Right lobe of liver (tissue), 6 donors: ENCODE measurements around the gene TSPAN18. TPM values are rescaled to one million over a fixed set of nuclear protein-coding genes. Genes with fewer than 3 reads are reported as not detected.

Source experiments
- ATAC-seq, 4 donors: fragments of 200-7000 bp; cut with Tn5 transposase; one replicate each; pipeline ENCODE4 v1.9.1; 2020; ENCODE audit warnings: mild to moderate bottlenecking in 4 of 4, moderate library complexity in 4 of 4
- DNase-seq, 3 donors: peaks; one replicate each; pipeline ENCODE4 v3.0.0-alpha.2; 2020
- H3K27ac ChIP-seq, 3 donors: fragments of 200-600 bp; one replicate each; pipeline ENCODE4 v1.8.0; 2022
- H3K27me3 ChIP-seq, 2 donors: fragments of 200-600 bp; one replicate each; pipeline ENCODE4 v1.8.0; 2022
- H3K36me3 ChIP-seq, 4 donors: fragments of 200-600 bp; sonication (generic) in 1 of 4; one replicate each; pipeline versions ENCODE4 v1.5.1 to v1.8.0; 2017 to 2022; ENCODE audit warnings: control low read depth in 1 of 4
- H3K4me1 ChIP-seq, 4 donors: fragments of 200-600 bp; sonication (generic) in 1 of 4; one replicate each; pipeline versions ENCODE4 v1.5.1 to v1.8.0; 2017 to 2022; ENCODE audit warnings: control low read depth in 1 of 4
- H3K4me3 ChIP-seq, 3 donors: fragments of 200-600 bp; one replicate each; pipeline ENCODE4 v1.8.0; 2022
- H3K9me3 ChIP-seq, 4 donors: fragments of 200-600 bp; sonication (generic) in 1 of 4; one replicate each; pipeline versions ENCODE4 v1.5.1 to v1.8.0; 2017 to 2022; ENCODE audit warnings: control low read depth in 1 of 4
- CTCF ChIP-seq, 4 donors: fragments of 200-600 bp in 3 of 4; fragments of 450-650 bp in 1 of 4; IDR thresholded peaks; one replicate each; pipeline versions ENCODE4 v1.5.1 to v1.8.0; 2016 to 2022; ENCODE audit warnings: antibody characterized with exemption in 4 of 4, mild to moderate bottlenecking in 2 of 4
- POLR2A ChIP-seq: fragments of 450-650 bp; IDR thresholded peaks from one replicate; pipeline ENCODE4 v1.6.1; 2017; ENCODE audit warnings: antibody characterized with exemption, mild to moderate bottlenecking
- WGBS: methylation state at CpG from one replicate; pipeline ENCODE4 v1.1.6; 2018; ENCODE audit warnings: low coverage, low lambda C conversion rate; ENCODE audit not compliant: insufficient coverage; ENCODE audit errors: missing lambda C conversion rate; 5-methylcytosine and 5-hydroxymethylcytosine counted together
- intact Hi-C, 2 donors: fragments of 100-400 bp; cut with DNase I; formaldehyde crosslinking; loops; one replicate each; pipeline versions ENCODE4 v1.11.2 to v1.14.1; 2022
- total RNA-seq, 6 experiments: library from RNA; depleted of rRNA in 2 of 6; stranded (reverse); fragments of >200 nt in 2 of 6; fragmentation: NEBNext Ultra II Directional in 3 of 6; extraction: Animal tissue kit (Norgen Biotek cat#: 25700) in 3 of 6; gene quantifications; one replicate each; pipeline versions ENCODE4 v1.1.0 to v1.2.4, GENCODE V29; 2016 to 2023
- donor health status: DM: no; HTN: yes; CAD: no.
- donor health status: DM: no; HTN: no; CAD: no.
- donor health status: DM: no; HTN: no; CAD: no.
- donor health status: DM: no; HTN: yes; CAD: no.
- donor health status: DM: no; HTN: yes; CAD: no.

Gene TSPAN18
- total RNA-seq, 6 experiments from 2014 or later = 3.4 to 10.6 (median 5.3) TPM

- intact Hi-C loops = no loop called here
These were observed 153.7 kb downstream of the TSPAN18 start for GRCh38 chr11:44880511-44880910.

GRCh38 chr11:44880953-44881352 lies 154.2 kb downstream of the TSPAN18 start:
- ATAC-seq (no peak), DNase-seq (no peak)
- intact Hi-C loops = no loop called here
- no peaks in the 10 kb centered on the region for H3K36me3 ChIP-seq
- no peaks in the 10 kb centered on the region for H3K9me3 ChIP-seq
- no peak for TF ChIP-seq POLR2A
- TF ChIP-seq CTCF (IDR thresholded peaks at IDR 0.05) = no peak
- no peaks in the 10 kb centered on the region for H3K27me3 ChIP-seq
- WGBS = 65% methylated on average over 4 of the region's 4 CpGs
- no peaks in the 10 kb centered on the region for H3K4me1 ChIP-seq
- no peak overlapping the region for H3K4me3 ChIP-seq
- no peak overlapping the region for H3K27ac ChIP-seq

More at GRCh38 chr11:44880511-44880910, 153.7 kb downstream of the TSPAN18 start:
- DNase-seq (no peak), ATAC-seq (no peak)
- no peaks in the 10 kb centered on the region for H3K36me3 ChIP-seq
- H3K27me3 ChIP-seq = no peaks in the 10 kb centered on the region
- no peak overlapping the region for H3K4me3 ChIP-seq
- TF ChIP-seq CTCF (IDR thresholded peaks at IDR 0.05) (no peak), POLR2A (no peak)
- H3K9me3 ChIP-seq = no peaks in the 10 kb centered on the region
- H3K27ac ChIP-seq = no peak overlapping the region
- no peaks in the 10 kb centered on the region for H3K4me1 ChIP-seq
- 100% methylated on average over 2 of the region's 6 CpGs for WGBS

- no peak overlapping the region for H3K4me3 ChIP-seq
- no peaks in the 10 kb centered on the region for H3K9me3 ChIP-seq
- no peaks in the 10 kb centered on the region for H3K36me3 ChIP-seq
- 61% methylated on average over 6 of the region's 6 CpGs for WGBS
- no peaks in the 10 kb centered on the region for H3K4me1 ChIP-seq
- no peak for TF ChIP-seq POLR2A
- TF ChIP-seq CTCF (IDR thresholded peaks at IDR 0.05) = no peak
- ATAC-seq = no peak
- intact Hi-C loops = no loop called here
- H3K27me3 ChIP-seq = no peaks in the 10 kb centered on the region
- no peak overlapping the region for H3K27ac ChIP-seq
- DNase-seq = no peak
These were observed 156.5 kb downstream of the TSPAN18 start for GRCh38 chr11:44883277-44883676.

DNA sequence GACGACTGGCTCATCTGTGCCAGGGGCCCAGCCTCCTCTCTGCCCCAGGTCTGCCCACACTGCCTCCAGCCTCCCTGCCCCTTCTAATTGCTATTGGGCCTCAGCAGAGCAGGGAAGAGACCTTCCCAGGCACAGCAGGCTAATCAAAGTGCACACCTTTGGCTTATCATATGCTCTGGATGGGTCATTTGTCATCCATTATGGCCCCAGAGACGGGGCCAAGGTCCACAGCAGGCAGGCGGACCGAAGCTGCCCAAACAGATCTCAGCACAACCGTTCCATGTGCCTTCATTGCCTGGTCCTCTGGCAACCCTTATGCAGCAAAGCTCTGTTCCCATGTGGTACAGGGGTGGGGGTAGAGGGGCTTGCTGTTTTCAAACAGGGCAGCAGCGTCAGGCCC lies 157.3 kb downstream of the TSPAN18 start:
- TF ChIP-seq CTCF (IDR thresholded peaks at IDR 0.05) = no peak
- no peak for TF ChIP-seq POLR2A
- Histone ChIP-seq H3K27ac (no peak overlapping the region), H3K4me3 (no peak overlapping the region), H3K27me3 (no peaks in the 10 kb centered on the region), H3K9me3 (no peaks in the 10 kb centered on the region), H3K4me1 (no peaks in the 10 kb centered on the region), H3K36me3 (no peaks in the 10 kb centered on the region)
- WGBS = 80% methylated on average over 2 of the region's 6 CpGs
- ATAC-seq = no peak
- DNase-seq = no peak
- intact Hi-C loops = no loop called here
